ENCODE data around the gene MARS1.
"Not testable (repeated sequence)": the region's sequence is repeated elsewhere in the genome, so short reads cannot be mapped to it uniquely, and the experiment has no call there.

GRCh38 chr12:57514246-57514645, 26.4 kb downstream of the MARS1 start:
- TF ChIP-seq POLR2AphosphoS5 (IDR thresholded peaks at IDR 0.05; ENCODE audit: insufficient read depth in 1 of 2, low read depth in 1 of 2); POLR2A (IDR thresholded peaks at IDR 0.05); CTCF (IDR thresholded peaks at IDR 0.05): not testable (repeated sequence)

All from vagina (tissue), 2 donors.